Subcutaneous abdominal adipose tissue (tissue), 5 donors: ENCODE results near the gene BBX.
"Not testable (repeated sequence)": the region's sequence is repeated elsewhere in the genome, so short reads cannot be mapped to it uniquely, and the experiment has no call there.

ENCODE experiments used
- H3K27ac ChIP-seq: one replicate; pipeline ENCODE4 v1.7.0; 2013; ENCODE audit warnings: low read depth, mild to moderate bottlenecking, inconsistent platforms, low read length, moderate library complexity
- H3K27me3 ChIP-seq, 5 donors: one replicate each; pipeline ENCODE4 v1.7.0; 2013; ENCODE audit warnings: low read length in 5 of 5, inconsistent platforms in 1 of 5; ENCODE audit not compliant: control insufficient read depth in 5 of 5, insufficient read depth in 4 of 5
- H3K36me3 ChIP-seq, 5 donors: one replicate each; pipeline ENCODE4 v1.7.0; 2013; ENCODE audit warnings: low read length in 5 of 5; ENCODE audit not compliant: control insufficient read depth in 5 of 5, insufficient read depth in 5 of 5
- H3K4me1 ChIP-seq, 5 donors: one replicate each; pipeline ENCODE4 v1.7.0; 2013; ENCODE audit warnings: low read length in 5 of 5, mild to moderate bottlenecking in 3 of 5, moderate library complexity in 1 of 5; ENCODE audit not compliant: control insufficient read depth in 5 of 5, insufficient read depth in 5 of 5
- H3K4me3 ChIP-seq, 5 donors: one replicate each; pipeline ENCODE4 v1.7.0; 2013; ENCODE audit warnings: low read length in 5 of 5, low read depth in 1 of 5
- H3K9ac ChIP-seq, 5 donors: one replicate each; pipeline ENCODE4 v1.7.0; 2013; ENCODE audit warnings: low read length in 5 of 5, mild to moderate bottlenecking in 4 of 5, moderate library complexity in 3 of 5
- H3K9me3 ChIP-seq, 5 donors: one replicate each; pipeline ENCODE4 v1.7.0; 2013; ENCODE audit warnings: low read length in 5 of 5; ENCODE audit not compliant: control insufficient read depth in 5 of 5
- donor health status: healthy.
- donor health status: healthy.
- donor health status: healthy.
- donor health status: healthy.
- donor health status: healthy.

The BBX gene

GRCh38 chr3:107833043-107833442 is 310.3 kb downstream of the BBX start:
- Histone ChIP-seq H3K4me3 (no peak overlapping the region), H3K27me3 (no peaks in the 10 kb centered on the region), H3K36me3 (no peaks in the 10 kb centered on the region), H3K9me3 (no peaks in the 10 kb centered on the region), H3K27ac (no peak overlapping the region), H3K9ac (no peak overlapping the region), H3K4me1 (peaks cover 0 to 5% (median 5%) of the 10 kb centered on the region in 5 donors)

- Histone ChIP-seq H3K4me3 (no peak overlapping the region), H3K4me1 (peaks cover 0 to 5% (median 4%) of the 10 kb centered on the region in 5 donors), H3K27ac (no peak overlapping the region), H3K27me3 (no peaks in the 10 kb centered on the region), H3K9ac (no peak overlapping the region), H3K36me3 (no peaks in the 10 kb centered on the region), H3K9me3 (no peaks in the 10 kb centered on the region)
Observed at GRCh38 chr3:107833722-107834416, 311.1 kb downstream of the BBX start.

- not testable (repeated sequence) for H3K4me1 ChIP-seq, H3K36me3 ChIP-seq, H3K4me3 ChIP-seq, H3K27me3 ChIP-seq, H3K9ac ChIP-seq, H3K9me3 ChIP-seq, H3K27ac ChIP-seq
Observed at GRCh38 chr3:107835001-107835400, 312.2 kb downstream of the BBX start.

- Histone ChIP-seq H3K4me1 (peaks cover 0 to 22% (median 14%) of the 10 kb centered on the region in 5 donors), H3K4me3 (no peak overlapping the region), H3K9me3 (no peaks in the 10 kb centered on the region), H3K27me3 (no peaks in the 10 kb centered on the region), H3K27ac (no peak overlapping the region), H3K9ac (no peak overlapping the region), H3K36me3 (no peaks in the 10 kb centered on the region)
Observed at GRCh38 chr3:107837895-107838612, 315.3 kb downstream of the BBX start.

- H3K27ac ChIP-seq = no peak overlapping the region
- peaks cover 0 to 41% (median 22%) of the 10 kb centered on the region in 5 donors for H3K4me1 ChIP-seq
- H3K36me3 ChIP-seq = no peaks in the 10 kb centered on the region
- no peak overlapping the region for H3K4me3 ChIP-seq
- H3K9me3 ChIP-seq = no peaks in the 10 kb centered on the region
- no peaks in the 10 kb centered on the region for H3K27me3 ChIP-seq
- peak overlapping the region in 1 of 5 donors; percentile 7 for H3K9ac ChIP-seq
Observed at GRCh38 chr3:107841831-107842230, 319.1 kb downstream of the BBX start.

- Histone ChIP-seq H3K27me3 (no peaks in the 10 kb centered on the region), H3K27ac (no peak overlapping the region), H3K9ac (no peak overlapping the region)
Observed at GRCh38 chr3:107842940-107843339, 320.2 kb downstream of the BBX start.

GRCh38 chr3:107845380-107846278 is 322.9 kb downstream of the BBX start:
- no peaks in the 10 kb centered on the region for H3K36me3 ChIP-seq
- H3K27me3 ChIP-seq = no peaks in the 10 kb centered on the region
- H3K4me3 ChIP-seq = no peak overlapping the region
- peaks cover 0 to 41% (median 22%) of the 10 kb centered on the region in 5 donors for H3K4me1 ChIP-seq
- H3K27ac ChIP-seq = no peak overlapping the region
- H3K9ac ChIP-seq = peak overlapping the region in 2 of 5 donors; percentile 28 to 47
- no peaks in the 10 kb centered on the region for H3K9me3 ChIP-seq

More at GRCh38 chr3:107842940-107843339, 320.2 kb downstream of the BBX start:
- Histone ChIP-seq H3K4me3 (no peak overlapping the region), H3K36me3 (no peaks in the 10 kb centered on the region), H3K9me3 (no peaks in the 10 kb centered on the region), H3K4me1 (peaks cover 0 to 41% (median 22%) of the 10 kb centered on the region in 5 donors)

- Histone ChIP-seq H3K4me1 (peaks cover 0 to 38% (median 20%) of the 10 kb centered on the region in 5 donors), H3K9me3 (no peaks in the 10 kb centered on the region), H3K27me3 (no peaks in the 10 kb centered on the region), H3K27ac (no peak overlapping the region), H3K4me3 (no peak overlapping the region), H3K9ac (no peak overlapping the region), H3K36me3 (no peaks in the 10 kb centered on the region)
Observed at GRCh38 chr3:107846279-107846852, 323.6 kb downstream of the BBX start.

- Histone ChIP-seq H3K36me3 (no peaks in the 10 kb centered on the region), H3K4me3 (no peak overlapping the region), H3K9ac (no peak overlapping the region), H3K27ac (no peak overlapping the region), H3K9me3 (no peaks in the 10 kb centered on the region), H3K4me1 (peaks cover 0 to 25% (median 12%) of the 10 kb centered on the region in 5 donors), H3K27me3 (no peaks in the 10 kb centered on the region)
Observed at GRCh38 chr3:107847791-107848190, 325.0 kb downstream of the BBX start.
